B cell (primary cell): ENCODE data around the gene ADARB2.

Experiments used
- CTCF ChIP-seq: fragments of 200-600 bp; IDR thresholded peaks from one replicate; pipeline ENCODE4 v1.8.0; 2022; ENCODE audit warnings: antibody characterized with exemption, mild to moderate bottlenecking
- EZH2 ChIP-seq: IDR thresholded peaks from 2 replicates; pipeline ENCODE4 v1.6.1; 2012; ENCODE audit warnings: borderline replicate concordance, low read depth, mild to moderate bottlenecking, moderate library complexity, low read length; ENCODE audit not compliant: insufficient read depth, poor library complexity, severe bottlenecking

GRCh38 chr10:1414893-1415292 is 322.4 kb downstream of the ADARB2 start:
- TF ChIP-seq CTCF (no peak), EZH2 (no peak)
